IPS-20b (cell line): ENCODE measurements around the gene HAS3.
A peak's percentile ranks its signal among the peaks of the same experiment; 100 is the strongest.
"Not testable (repeated sequence)": the region's sequence is repeated elsewhere in the genome, so short reads cannot be mapped to it uniquely, and the experiment has no call there.

Source experiments
- H3K27ac ChIP-seq: one replicate; pipeline ENCODE4 v1.5.1; 2013; ENCODE audit warnings: low read length
- H3K27me3 ChIP-seq: 2 replicates; pipeline ENCODE4 v1.6.1; 2013; ENCODE audit warnings: mild to moderate bottlenecking, low read length, inconsistent platforms; ENCODE audit not compliant: insufficient read depth
- H3K36me3 ChIP-seq: 2 replicates; pipeline ENCODE4 v1.6.1; 2013; ENCODE audit warnings: low read depth, mild to moderate bottlenecking, inconsistent platforms, low read length, moderate library complexity; ENCODE audit not compliant: insufficient read depth
- H3K4me1 ChIP-seq: 2 replicates; pipeline ENCODE4 v1.6.1; 2013; ENCODE audit warnings: mild to moderate bottlenecking, control low read depth, inconsistent platforms, low read length, moderate library complexity; ENCODE audit not compliant: insufficient read depth
- H3K4me3 ChIP-seq: 2 replicates; pipeline ENCODE4 v1.5.1; 2013; ENCODE audit warnings: mild to moderate bottlenecking, low read length, inconsistent platforms
- H3K9ac ChIP-seq: 2 replicates; pipeline ENCODE4 v1.6.1; 2013; ENCODE audit warnings: low read depth, mild to moderate bottlenecking, inconsistent platforms, low read length, moderate library complexity
- H3K9me3 ChIP-seq: 2 replicates; pipeline ENCODE4 v1.6.1; 2013; ENCODE audit warnings: mild to moderate bottlenecking, low read depth, low read length, inconsistent platforms; ENCODE audit not compliant: insufficient read depth

HAS3 gene, protein sequence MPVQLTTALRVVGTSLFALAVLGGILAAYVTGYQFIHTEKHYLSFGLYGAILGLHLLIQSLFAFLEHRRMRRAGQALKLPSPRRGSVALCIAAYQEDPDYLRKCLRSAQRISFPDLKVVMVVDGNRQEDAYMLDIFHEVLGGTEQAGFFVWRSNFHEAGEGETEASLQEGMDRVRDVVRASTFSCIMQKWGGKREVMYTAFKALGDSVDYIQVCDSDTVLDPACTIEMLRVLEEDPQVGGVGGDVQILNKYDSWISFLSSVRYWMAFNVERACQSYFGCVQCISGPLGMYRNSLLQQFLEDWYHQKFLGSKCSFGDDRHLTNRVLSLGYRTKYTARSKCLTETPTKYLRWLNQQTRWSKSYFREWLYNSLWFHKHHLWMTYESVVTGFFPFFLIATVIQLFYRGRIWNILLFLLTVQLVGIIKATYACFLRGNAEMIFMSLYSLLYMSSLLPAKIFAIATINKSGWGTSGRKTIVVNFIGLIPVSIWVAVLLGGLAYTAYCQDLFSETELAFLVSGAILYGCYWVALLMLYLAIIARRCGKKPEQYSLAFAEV

DNA sequence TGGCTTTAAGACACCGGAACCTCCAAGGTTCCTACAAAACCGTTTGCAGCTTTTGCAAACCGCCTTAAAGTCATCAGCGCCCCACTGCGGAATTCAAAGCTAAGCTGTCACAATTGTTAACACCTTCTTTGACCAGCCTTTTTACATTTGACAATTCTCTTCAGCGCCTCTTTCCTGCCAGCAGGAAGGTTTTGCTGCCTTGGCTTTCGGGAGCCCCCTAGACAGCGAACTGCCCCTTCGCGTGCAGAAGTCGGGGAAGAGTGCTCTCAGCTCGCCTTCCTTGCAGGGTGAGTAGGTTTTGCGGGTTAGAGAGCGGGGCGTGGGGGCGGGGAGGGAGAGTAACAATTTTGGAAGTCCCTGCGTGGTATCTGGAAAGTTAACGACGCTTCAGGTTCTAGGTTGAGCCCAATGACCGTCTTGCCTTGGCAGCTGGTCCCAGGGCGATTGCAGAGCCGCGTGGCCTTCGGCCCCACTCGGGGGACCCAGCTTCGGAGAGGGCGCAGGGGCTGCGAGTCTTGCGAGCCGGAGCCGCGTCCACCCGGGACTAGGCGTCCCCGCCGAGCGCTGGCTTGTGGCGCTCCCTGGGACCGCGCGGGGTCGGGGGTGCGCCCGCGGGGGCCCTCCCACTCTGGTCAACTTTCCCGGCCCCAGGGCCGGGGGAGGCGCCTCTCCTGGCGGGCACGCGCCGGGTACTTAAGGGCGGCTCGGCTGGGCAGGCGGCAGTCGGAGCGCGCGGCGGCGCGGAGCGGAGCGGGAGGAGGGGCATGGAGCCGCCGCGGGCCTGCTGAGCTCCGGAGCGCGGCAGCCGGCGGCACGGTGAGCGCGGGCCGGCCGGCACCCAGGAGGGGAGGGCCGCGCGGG lies at the start of gene HAS3:
TSS of gene HAS3 (plus strand) at position 153 of the 861 bp plus-strand sequence. CDS start 3,743 bp downstream, outside the sequence.
- peak within 1 kb of the TSS; percentile 85; the same call in 1 of the 2 replicates for H3K9ac ChIP-seq
- H3K36me3 ChIP-seq: peaks cover 22% of the 10 kb centered on the region
- no peaks in the 10 kb centered on the region for H3K27me3 ChIP-seq
- peaks cover 18% of the 10 kb centered on the region for H3K4me1 ChIP-seq
- peak within 1 kb of the TSS; percentile 85 for H3K4me3 ChIP-seq
- no peaks in the 10 kb centered on the region for H3K9me3 ChIP-seq
- H3K27ac ChIP-seq: no peak within 1 kb of the TSS

DNA sequence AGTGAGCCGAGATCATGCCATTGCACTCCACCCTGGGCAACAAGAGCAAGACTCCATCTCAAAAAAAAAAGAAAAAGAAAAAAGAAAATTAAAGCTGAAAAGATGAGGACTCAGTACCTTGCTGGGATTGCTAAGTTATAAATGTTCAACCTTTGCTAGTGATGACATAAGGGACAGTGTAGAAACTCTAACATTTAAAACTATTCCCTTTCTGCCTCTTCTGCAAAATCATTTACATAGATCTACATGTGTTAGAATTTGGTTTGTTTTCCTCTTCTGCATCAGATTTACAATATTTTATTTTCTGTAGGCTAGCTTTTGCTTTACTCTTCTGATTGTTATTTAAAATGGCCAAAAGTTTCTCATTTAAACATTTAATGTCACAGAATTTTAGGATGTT lies 49.5 kb upstream of the HAS3 start:
- Histone ChIP-seq H3K27ac (no peak overlapping the region), H3K4me1 (peaks cover 6% of the 10 kb centered on the region; the same call in 1 of the 2 replicates), H3K27me3 (no peaks in the 10 kb centered on the region), H3K36me3 (no peaks in the 10 kb centered on the region), H3K4me3 (no peak overlapping the region), H3K9me3 (no peaks in the 10 kb centered on the region), H3K9ac (no peak overlapping the region)

DNA sequence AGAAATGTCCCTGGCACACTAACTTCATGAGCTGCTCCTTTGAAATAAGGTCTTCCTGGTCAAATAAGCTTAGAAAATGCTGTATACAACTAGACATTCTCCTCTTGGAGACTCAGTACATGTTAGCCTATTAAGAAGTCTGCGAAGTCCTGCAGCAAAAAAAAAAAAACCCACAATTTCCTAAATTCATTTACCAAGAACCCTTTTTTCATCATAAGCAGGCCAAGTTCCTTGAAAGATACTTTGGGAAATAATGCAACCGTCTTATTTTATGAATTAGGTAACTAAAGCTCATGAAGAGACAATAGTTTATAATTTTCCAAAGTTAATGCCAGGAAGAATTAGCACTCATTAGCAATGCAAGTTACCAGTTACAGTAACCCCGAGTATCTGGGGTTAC lies 49.0 kb upstream of the HAS3 start:
- H3K9ac ChIP-seq: no peak overlapping the region
- H3K4me3 ChIP-seq: no peak overlapping the region
- no peaks in the 10 kb centered on the region for H3K36me3 ChIP-seq
- no peak overlapping the region for H3K27ac ChIP-seq
- H3K9me3 ChIP-seq: no peaks in the 10 kb centered on the region
- H3K4me1 ChIP-seq: peaks cover 6% of the 10 kb centered on the region; the same call in 1 of the 2 replicates
- no peaks in the 10 kb centered on the region for H3K27me3 ChIP-seq

DNA sequence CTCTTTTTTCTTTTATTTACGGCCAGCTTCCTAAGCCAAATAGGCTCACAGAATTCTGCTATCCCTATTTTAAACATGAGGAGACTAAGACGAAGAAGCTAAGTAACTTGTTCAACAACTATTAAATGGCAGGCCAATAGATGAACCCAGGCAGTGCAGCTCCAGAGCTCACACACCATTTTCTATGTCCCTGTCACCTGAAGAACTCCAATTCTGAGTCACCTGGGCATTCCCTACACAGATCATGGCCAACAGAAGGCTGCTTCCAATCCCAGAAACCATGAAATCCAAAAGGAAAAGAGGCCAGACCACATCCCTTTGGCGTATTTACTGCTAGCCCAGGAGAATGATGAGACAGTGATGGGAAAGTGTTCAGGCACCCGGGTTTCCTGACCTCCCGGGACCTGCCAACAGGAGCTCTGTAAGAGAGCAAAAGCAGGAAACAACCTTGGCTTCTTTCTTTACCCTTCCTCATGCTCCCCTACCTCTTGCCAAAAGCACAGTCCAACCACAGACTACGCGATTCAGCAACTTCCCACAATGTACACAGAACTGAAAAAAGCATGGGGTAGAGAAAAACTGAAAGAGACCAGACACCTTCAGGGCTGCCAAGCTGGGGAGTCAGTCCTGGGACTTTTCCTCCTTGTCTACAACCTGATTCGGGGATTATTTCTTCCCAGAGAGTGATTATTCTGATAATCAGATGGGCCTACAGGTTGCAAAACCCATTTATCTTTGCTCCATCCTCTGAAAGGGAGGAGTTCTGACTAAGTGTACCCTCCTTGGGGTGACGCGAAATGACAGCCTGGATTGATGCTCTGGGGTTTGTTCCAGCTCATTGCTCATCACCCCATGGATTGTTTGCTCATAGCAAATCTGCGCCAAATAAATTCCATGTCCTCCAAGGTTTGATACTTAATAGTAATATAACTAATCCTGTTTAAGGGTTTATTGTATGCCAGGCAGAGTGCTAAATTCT lies 47.8 kb upstream of the HAS3 start:
- no peaks in the 10 kb centered on the region for H3K9me3 ChIP-seq
- no peaks in the 10 kb centered on the region for H3K36me3 ChIP-seq
- no peaks in the 10 kb centered on the region for H3K27me3 ChIP-seq
- H3K4me3 ChIP-seq: no peak overlapping the region
- H3K4me1 ChIP-seq: peaks cover 6% of the 10 kb centered on the region; the same call in 1 of the 2 replicates
- H3K27ac ChIP-seq: no peak overlapping the region
- H3K9ac ChIP-seq: no peak overlapping the region

DNA sequence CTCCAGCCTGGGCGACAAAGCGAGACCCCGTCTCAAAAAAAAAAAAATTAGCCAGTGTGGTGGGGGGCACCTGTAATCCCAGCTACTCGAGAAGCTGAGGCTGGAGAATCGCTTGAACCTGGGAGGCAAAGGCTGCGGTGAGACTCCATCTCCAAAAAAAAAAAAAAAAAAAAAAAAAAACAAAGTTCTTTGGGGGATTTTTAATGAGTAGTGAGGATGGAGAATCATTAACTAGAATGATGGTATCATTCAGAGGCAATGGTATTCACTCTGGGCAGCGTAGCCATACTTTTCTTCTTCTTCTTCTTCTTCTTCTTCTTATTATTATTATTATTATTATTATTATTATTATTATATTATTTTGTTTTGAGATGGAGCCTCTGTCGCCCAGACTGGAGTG lies 42.0 kb upstream of the HAS3 start:
- H3K4me3 ChIP-seq, H3K9ac ChIP-seq, H3K27ac ChIP-seq, H3K27me3 ChIP-seq, H3K9me3 ChIP-seq, H3K36me3 ChIP-seq: not testable (repeated sequence)
- peaks cover 15% of the 10 kb centered on the region for H3K4me1 ChIP-seq

DNA sequence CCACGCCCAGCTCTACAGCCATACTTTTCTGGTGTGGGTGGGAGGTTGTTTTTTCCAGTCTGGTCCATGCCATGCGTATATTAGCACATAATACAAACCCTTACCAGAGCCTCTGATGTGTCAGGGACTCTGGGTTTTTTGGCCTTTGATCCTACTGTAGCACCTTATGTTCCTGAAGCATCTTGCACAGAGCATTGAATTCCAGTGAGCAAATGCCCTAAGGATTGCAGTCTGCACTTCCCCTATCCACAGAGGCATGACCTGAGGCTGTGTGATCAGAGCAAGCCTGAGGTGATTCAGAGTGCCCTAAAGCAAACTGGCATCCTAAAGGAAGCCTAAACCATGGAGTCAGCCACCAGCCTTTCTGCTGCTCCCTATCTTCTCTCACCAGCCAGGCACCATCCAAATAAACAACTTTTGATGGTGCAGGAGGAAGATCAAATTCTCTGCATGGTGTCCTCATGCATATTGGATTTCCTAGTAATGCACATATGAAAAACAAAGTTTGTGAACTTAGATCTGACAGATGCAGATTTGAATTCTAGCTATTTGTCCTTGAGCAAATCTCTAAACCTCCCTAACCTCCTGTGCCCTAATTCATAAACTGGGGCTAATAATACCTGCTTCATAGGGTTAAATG lies 41.2 kb upstream of the HAS3 start:
- Histone ChIP-seq H3K9ac (no peak overlapping the region; the same call in 1 of the 2 replicates), H3K27me3 (no peaks in the 10 kb centered on the region), H3K4me1 (peaks cover 15% of the 10 kb centered on the region), H3K9me3 (no peaks in the 10 kb centered on the region), H3K27ac (no peak overlapping the region), H3K4me3 (no peak overlapping the region), H3K36me3 (no peaks in the 10 kb centered on the region)

DNA sequence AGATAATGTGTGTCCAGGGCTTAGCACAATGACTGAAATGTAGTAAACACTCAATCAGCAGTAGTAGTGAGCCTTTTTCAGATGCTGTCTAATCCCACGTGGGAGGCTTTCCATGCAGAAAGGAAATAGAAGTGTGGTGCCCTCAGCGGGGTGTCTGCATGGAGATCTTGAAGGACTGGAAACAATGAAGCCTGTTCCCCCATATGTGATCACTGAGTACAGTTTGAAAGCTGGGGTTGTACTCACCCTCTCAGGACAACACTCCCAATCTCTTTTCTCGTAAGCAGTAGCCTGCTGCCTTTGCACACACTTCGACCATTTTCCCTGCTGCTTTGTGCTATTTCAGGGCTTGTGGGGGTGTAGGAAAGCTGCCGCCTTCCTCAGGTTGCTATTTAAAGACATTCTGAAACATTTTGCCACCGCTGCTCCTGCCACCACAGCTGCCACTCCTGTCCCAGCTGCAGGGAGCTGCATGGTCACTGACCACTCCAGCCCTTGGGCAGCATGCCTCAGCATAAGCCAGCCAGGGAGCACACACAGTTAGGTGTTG lies 40.6 kb upstream of the HAS3 start:
- Histone ChIP-seq H3K27me3 (no peaks in the 10 kb centered on the region), H3K27ac (no peak overlapping the region), H3K9me3 (no peaks in the 10 kb centered on the region), H3K9ac (no peak overlapping the region; the same call in 1 of the 2 replicates), H3K4me3 (no peak overlapping the region), H3K4me1 (peaks cover 15% of the 10 kb centered on the region), H3K36me3 (no peaks in the 10 kb centered on the region)

DNA sequence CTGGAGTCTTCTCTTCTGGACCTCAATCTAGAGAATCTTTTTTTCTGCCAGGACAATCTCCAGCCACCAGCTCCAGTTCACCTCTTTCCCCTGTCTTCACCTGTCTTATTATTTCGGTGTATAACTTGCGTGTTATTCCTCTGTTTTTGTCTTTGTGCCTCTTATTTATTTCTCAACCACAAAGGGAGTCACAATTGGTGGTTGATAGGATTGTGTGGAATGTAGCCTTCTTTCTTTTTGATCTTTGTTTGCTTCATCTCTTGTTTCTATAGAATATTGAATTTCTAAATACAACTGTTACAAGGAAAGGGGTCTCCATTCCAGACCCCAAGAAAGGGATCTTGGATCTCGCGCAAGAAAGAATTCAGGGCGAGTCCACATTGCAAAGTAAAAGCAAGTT lies 35.9 kb upstream of the HAS3 start:
- Histone ChIP-seq H3K27me3 (no peaks in the 10 kb centered on the region), H3K36me3 (no peaks in the 10 kb centered on the region), H3K9ac (no peak overlapping the region), H3K4me3 (no peak overlapping the region), H3K4me1 (peaks cover 42% of the 10 kb centered on the region), H3K9me3 (no peaks in the 10 kb centered on the region), H3K27ac (no peak overlapping the region)

DNA sequence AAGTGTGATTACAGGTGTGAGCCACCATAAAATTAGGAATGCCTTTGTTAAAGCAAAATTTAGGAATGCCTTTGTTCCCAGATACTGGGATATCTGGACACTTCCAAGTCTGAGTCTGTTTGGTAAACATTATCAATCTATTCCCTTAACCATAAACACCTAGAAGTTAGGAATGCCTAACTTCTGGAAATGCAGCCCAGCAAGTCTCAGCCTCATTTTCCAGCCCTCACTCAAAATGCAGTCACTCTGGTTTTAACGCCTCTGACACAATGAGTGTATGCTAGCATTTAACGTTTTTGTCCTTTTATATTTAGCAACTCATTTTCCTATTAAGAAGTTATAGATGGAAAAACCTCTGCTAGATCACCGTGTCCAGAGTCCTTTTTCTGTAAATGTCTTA lies 34.4 kb upstream of the HAS3 start:
- no peaks in the 10 kb centered on the region for H3K27me3 ChIP-seq
- peaks cover 33% of the 10 kb centered on the region for H3K4me1 ChIP-seq
- H3K4me3 ChIP-seq: no peak overlapping the region
- no peaks in the 10 kb centered on the region for H3K9me3 ChIP-seq
- H3K36me3 ChIP-seq: no peaks in the 10 kb centered on the region
- no peak overlapping the region for H3K9ac ChIP-seq
- H3K27ac ChIP-seq: no peak overlapping the region

DNA sequence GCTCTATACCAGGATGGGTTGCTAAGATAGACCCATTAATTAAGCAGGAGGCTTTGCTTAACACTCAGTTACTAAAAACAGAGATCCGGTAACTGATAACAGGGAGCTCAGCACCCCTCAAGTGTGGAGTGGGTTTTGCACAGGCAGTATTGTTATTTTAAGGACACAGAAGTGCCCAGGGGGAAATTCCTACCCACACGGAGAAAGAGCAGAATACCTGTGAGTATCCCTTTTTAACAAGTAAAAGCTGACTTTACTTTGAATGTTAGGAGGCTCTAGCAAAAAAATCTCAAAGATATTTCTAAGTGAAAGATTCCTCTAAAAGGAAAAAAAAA lies 32.8 kb upstream of the HAS3 start:
- peaks cover 39% of the 10 kb centered on the region for H3K4me1 ChIP-seq
- H3K9ac ChIP-seq: peak overlapping the region; percentile 63; the same call in 1 of the 2 replicates
- H3K27ac ChIP-seq: peak overlapping the region; percentile 62
- H3K9me3 ChIP-seq: no peaks in the 10 kb centered on the region
- H3K27me3 ChIP-seq: no peaks in the 10 kb centered on the region
- H3K36me3 ChIP-seq: no peaks in the 10 kb centered on the region
- peak overlapping the region; percentile 52 for H3K4me3 ChIP-seq
